ENCODE data around the gene LDB2.

The LDB2 gene

DNA sequence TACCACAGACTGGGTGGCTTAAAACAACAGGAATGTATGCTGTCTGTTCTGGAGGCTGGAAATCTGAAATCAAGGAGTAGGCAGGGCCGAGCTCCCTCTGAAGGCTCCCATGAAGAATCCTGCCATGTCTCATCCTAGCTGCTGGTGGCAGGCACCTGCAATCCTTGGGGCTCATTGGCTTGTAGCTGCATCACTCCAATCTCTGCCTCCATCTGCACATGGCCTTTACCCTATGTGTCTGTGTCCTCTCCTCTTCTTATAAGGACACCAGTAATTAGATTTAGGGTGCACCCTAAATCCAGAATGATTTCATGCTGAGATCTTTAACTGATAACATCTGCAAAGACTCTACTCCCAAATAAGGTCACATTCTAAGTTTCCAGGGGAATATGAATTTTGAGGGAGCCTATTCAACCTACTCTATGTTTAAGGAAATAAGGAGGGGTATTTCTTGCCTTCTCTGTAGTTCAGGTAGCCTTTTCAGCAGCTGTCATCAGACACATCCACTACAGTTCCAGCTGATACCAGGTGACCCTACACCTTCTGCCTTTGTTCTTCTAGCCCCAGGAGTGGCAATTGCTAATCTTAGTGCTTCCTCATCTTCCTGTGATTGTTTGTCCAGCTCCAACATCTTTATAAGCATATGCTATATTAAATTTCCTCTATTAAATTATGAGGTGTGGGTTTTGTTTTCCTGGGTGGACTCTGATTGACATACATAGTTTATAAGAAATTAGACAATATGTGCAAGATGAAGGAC is 377.1 kb downstream of the LDB2 start:
- DNase-seq, result no peak

DNA sequence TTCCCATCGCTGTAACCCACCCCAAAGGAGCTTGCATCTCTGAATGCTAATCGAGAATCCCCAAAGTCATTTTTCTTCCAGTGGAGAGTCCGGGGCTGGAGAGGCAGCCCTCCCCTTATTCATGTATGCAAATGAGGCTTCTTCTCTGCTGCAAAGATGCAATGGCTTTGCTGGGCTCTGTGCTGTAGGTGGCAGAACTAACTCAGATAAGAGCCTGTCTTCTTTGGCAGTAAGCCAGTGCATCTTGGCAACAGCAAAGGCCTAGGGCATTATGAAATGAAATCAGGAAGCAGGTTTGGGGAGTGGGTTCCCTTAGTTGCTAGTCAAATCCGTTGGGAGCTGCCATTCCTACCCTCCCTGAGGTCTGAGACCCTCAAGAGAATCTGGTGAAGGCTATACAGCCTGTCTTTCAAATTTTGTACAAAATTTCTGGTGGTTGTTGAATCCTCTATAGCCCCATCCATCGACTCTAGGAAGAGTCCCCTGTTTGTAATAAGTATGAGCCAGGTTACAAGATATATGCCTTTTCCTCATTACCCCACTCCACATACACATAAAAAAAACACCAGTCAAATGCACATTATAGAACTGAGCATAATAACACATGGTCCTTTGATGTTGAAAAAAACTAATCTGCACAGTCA is 381.5 kb downstream of the LDB2 start:
- no peak for DNase-seq

DNA sequence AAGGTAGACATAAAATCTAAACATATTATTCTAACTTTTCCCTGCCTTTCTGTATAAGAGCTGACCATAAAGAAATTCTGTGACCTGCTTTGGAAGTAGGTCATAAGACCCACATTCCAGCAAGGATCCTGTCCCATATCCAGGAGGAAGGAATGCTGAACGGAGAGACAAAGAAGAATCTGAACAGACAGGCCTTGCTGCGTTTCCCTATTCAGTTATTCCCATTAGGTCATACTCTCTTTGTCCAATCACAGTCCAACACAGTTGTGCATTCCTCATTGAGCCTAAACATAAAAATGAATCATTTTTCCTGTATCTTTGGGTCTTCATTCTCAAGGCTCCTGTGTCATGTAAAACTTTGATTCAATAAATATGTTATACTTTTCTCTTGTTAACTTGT is 384.6 kb downstream of the LDB2 start:
- DNase-seq, result no peak

DNA sequence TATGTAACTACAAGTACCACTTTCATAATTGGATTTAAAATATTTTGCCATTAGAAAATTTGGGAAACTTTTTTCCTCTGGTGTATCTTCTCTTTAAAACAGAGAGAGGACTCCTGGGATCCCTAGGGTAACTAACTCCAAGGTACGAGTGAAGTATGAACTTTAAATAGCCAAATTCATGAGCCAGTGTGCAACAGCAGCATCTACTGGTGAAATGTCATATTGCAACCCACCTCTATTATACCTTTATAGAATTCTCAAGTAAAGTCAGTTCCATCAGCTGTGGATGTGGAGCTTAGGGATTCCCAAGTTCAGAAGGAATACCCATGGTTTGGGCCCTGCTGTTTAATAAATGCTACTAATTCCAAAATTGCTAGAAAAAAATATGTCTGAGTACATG is 389.5 kb downstream of the LDB2 start:
- DNase-seq, result no peak

DNA sequence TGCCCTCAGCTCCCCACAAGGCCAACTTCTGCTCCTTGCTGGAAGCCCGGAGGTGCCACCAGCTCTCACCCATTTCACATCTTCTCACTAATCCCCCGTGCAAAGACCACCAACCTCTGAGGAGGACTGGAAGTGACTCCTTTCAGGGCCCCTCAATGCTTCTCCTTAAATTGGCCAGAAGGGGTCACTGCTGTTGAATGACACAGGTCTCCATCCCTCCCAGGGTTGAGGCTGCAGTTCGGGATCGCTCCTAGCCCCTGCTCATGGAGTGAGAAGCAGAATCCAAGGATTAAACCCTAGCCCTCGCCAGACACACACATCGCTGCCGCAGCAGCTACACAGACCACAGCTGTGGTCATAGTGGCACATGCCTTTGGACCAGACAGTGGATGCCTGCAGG is 392.7 kb downstream of the LDB2 start:
- no peak for DNase-seq

DNA sequence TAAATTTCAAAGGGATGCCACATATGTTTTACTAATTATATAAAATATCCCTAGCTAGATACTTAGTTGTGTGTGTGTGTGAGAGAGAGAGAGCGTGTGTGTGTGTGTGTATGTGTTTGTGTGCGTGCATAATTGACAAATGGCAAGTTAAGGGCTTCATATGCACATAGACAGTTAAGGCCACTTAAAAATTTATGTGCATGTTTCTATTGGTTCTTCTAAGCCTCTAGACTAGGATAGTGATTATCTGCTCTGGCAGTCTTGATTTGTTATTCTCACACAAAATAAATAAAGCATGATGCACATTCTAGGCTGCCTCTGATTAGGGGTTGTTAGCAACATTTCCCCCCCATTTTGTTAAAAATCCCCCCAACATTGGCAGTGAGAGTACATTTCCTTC is 393.2 kb downstream of the LDB2 start:
- DNase-seq, result no peak

DNA sequence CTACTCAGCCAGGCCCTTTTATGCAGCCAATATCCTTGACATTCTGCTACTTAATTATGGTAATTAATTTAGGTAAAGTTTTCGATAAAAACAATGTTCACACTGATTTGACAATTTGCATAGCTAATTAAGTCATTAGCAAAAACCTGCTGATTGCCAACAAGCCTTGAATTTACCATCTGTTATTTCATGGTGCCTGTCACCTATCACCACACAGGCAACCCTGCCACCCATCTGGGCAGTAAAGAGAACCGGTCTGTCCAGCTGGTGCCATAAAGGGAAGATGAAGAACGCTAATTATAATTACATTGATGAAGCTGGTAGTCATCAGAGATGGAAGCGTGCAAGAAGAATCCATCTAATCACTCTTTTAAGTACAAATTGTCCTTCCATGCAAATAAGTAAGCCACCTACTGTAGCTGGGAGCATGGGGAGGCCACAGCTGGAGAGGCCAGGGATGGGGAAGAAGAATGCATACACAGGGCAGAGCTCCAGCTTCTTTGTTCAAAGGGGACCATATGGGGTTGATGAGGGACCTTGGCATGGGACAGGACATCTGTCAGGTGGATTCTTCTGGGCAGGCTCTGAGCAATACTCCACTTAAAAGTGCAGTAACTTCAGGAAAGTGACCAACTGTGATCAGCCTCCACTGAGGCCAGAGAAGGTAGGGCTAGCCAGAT is 394.9 kb downstream of the LDB2 start:
- no peak for DNase-seq

DNA sequence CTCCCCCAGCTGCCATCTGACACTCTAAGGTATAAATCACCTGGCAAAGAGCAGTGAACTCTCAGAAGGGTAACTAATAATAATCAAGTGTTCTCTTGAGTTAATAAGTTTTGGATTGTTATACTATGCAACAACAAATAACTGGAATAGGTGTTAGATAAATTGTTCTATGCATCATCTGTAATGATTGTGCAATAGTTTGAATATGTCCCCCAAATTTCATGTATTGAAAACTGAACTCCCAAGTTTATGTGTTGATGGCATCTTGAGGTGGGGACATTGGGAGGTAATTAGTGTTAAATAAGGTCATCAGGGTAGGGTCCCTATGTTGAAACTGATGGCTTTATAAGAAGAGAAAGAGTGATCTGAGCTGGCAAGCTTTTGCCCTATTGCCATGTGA is 399.5 kb downstream of the LDB2 start:
- no peak for DNase-seq

DNA sequence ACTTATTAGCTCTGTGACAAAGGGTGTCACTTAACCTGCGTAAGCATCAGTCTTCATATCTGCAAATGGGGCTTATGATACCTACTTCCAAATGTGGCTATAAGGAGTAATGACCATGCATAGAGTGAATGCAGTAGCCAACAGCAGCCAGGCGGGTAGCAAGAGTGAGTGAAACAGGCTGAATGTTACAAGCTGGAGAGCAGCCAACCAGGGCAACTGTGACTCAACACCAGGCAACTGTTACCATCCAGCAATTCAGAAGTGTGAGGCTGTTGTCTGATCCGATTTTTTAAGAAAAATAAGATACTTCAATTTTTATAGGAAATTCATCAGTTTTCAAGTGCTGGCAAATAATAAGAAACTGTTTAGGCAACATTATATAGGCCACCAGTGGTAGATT is 401.9 kb downstream of the LDB2 start:
- DNase-seq, result no peak

DNA sequence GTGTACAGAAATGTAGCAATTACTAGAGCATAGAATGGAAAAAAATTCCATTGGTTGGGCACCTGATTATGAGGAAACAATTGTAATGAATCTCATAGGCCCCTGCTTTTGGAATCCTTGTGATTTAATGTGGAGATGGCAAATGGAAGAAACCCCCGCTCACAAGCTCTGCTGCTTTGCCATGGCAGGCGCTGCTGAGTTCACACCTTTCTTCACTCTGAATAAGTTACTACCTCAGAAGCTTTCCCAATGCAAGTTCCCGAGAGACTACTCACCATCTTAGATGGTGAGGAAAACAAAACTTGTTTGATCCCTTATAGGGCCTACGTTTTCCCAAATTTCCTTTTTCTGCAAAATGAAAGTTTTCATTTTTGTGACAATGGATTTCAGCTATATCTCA is 405.6 kb downstream of the LDB2 start:
- no peak for DNase-seq

DNA sequence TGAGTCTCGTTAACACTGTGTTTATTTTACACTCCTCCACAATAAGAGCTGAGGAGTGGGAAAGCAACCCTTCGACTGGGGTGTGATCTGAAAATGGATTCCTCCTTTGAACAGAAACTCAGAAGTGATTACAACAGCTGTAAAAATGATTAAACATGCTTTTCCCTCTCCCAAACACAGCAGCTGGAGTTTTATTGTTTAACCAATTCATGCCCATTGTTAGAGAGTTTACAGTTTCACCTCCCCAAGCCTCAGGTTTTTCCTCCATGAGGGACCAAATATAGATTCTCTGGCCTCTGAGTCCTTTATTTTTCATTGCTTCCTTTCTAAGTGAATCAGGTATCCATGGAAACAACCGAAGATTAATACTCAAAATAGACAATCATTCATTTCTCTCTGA is 409.2 kb downstream of the LDB2 start:
- no peak for DNase-seq

DNA sequence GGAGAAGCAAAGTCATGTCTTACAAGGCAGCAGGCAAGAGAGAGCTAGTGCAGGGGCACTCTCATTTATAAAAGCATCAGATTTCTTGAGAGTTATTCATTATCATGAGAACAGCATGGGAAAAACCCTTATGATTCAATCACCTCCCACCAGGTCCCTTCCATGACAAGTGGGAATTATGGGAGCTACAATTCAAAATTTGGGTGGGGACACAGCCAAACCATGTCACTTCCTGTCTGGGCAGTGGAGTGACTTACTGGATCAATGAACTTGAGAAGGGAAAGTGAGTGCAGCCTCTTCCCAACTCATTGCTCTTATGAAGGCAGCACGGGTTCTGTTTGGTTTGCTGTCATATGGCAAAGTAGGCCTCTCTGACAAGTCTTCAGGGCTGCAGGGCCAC is 410.4 kb downstream of the LDB2 start:
- DNase-seq, result no peak

DNA sequence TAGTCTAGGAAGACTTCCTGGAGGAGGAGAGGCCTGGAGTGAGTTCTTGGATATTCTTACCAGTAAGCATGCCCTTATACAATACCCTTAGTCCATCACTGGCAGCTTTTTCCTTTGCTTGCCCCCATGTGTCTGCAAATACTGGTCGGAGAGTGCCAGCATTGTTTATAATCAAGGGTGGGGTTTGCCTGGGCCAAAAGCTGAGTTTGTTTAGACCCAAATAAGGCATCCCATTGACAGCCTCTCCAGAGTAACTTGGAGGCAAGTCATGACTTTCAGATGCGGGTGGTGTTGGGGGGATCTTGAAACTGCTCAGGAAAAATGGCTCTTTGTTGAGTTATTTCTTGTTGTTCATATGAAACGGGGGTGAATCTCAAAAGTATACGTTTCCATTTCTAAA is 413.7 kb downstream of the LDB2 start:
- no peak for DNase-seq

DNA sequence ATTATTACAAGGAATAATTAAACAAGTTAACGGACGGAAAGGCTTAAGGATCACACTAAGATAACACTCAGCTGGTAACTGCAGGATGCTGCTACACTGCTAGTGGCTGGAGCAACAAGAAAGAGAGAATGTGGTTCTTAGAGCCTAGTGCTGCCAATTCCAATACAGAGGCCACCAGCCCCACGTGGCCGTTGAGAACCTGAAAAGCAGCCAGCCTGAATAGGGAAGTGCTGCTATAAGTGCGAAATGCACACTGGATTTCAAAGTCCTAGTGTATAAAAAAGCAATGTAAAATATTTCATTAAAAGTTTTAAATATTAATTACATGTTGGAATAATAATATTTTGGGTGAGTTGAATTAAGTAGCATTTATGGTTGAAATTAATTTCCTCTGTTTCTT is 414.9 kb downstream of the LDB2 start:
- DNase-seq, result no peak

DNA sequence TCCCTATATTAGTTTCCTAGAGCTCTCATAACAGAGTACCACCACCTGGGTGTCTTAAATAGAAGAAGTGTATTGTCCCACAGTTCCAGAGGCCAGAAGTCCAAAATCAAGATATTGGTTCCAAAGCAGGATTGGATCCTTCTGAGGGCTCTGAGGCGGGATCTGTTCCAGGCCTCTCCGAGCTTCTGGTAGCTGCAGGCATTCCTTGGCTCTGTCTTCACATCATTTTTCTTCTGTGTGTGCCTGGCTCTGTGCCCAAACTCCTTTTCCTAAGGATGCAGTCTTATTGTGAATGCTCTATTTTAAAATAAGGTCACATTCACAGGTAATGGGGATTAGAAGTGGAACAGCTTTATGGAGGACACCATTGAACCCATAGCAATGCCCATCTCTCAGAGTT is 418.4 kb downstream of the LDB2 start:
- DNase-seq, result no peak

DNA sequence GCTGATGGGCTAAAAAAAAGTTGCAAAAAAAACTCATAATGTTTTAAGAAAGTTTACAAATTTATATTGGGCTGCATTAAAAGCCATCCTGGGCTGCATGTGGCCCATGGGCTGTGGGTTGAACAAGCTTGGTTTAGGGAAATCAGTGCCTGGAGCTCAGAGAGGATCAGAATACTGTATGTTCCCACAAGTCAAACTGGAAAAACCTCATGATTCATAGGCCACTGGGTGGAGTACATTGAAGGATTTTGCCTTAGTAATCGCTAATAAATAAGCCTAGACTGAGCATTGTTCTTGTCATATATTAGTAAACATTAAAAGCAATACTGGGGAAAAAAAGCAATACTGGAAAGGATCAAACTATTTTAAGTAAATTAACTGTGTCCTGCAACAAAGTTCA is 425.9 kb downstream of the LDB2 start:
- DNase-seq, result no peak

DNA sequence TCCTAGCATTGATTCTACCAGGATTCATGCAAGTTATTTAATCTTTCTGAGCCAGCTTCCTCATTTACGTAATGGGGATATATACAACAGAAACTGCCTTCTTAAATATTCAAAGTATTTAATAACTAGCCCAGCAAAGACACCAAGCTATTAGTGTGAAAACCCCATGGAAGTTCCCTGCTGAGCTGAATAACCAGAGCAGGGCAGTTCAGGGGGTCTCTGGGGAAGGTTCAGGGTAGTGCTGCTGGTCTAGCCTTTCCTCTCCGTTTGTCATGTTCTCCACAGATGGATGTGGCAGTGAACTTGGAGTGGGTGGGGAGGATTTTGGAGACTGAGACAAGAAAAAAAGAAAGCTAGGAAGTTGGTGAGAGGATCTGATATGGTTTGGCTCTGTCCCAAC is 431.4 kb downstream of the LDB2 start:
- no peak for DNase-seq

DNA sequence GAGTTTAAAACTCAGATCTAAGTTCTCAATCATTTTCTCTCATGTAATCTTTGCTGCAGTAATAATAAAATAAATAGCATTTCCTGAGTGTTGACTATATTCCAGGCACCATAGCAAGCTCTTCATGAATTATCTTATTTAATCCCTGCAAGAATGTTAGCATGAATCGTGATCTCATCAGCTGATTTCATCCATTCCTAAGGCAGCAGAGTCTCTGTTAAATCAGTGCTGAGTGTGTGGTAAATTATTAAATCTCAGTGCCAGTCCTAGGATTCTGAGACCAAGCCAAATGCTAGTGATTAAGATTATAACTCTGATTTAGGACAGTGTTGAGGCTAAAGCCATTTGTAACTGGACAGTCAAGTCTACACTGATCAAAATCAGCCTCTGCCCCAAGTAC is 431.9 kb downstream of the LDB2 start:
- DNase-seq, result no peak

DNA sequence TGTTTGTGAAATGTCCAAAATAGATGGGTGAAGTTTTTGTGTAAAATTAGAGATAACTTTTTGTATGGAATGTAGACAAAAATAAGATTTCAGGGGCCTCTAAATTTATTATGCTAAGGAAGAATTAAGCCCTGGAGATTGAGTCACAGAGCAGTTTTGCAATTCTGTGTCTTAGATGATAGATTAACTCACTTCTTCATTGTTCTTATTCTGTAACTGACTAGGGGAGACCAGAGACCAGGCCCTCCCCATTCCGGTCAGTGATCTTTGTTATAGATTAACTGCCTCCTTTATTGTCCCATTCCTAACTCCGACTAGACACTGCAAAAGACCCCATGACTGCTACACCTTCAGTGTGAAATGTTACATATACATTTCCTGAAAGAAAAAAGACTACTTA is 433.8 kb downstream of the LDB2 start:
- DNase-seq, result no peak

DNA sequence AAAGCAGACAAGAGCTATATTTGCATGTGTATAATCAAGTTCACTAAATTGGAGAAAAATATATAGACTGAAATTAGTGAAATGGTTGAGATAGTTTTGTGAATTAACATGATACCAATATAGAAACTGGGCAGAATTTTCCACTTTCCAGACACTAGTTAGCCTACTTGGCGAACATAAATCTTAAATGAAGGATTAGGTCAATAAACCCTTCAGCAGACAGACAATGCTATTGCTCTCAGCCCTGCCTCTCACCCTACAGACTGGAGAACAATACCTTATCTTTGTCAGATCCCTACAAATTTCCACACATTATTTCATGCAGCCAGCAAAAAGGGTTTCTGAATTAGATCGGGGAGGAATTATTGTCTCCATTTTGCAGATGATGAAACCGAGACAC is 435.8 kb downstream of the LDB2 start:
- no peak for DNase-seq

DNA sequence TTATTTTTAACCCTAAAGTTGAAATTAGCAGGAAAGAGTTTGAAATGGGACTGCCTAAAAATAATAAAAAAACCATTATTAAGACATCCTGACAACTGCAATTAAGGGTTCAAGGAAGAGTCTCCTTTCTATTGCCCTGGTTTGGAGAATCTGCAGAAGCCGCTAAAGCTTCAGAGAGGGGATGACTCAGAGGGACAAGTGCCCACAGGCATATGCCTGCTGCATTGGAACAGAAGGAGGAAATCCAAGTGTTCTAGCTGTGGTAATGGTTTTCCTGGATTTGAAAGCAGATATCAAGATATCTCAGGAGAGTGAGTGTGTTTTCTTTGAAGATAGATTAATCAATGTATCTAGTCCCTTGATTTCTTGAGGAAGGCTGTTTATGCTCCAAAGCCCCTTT is 437.1 kb downstream of the LDB2 start:
- no peak for DNase-seq

DNA sequence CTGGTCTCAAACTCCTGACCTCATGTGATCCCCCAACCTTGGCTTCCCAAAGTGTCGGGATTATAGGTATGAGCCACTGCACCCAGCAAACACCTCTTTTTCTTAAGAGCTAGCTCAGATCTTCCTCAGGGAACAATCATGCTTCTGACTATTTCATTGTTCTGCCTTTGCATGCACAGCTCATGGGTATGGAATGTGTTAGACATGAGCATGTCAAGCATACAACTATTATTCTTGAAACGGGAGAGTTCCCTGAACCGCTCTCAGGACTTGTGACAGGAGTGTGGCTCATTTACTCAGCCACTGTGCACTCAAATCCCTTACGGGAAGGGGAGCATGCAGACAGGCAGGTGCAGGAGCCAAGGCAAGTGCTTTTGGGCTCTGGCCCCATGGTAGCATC is 440.5 kb downstream of the LDB2 start:
- no peak for DNase-seq

Data from bone marrow (tissue), 2 donors.